Measurements from ENCODE around the gene NAPEPLD.
"Not testable (repeated sequence)": the region's sequence is repeated elsewhere in the genome, so short reads cannot be mapped to it uniquely, and the experiment has no call there.

Gene NAPEPLD

DNA sequence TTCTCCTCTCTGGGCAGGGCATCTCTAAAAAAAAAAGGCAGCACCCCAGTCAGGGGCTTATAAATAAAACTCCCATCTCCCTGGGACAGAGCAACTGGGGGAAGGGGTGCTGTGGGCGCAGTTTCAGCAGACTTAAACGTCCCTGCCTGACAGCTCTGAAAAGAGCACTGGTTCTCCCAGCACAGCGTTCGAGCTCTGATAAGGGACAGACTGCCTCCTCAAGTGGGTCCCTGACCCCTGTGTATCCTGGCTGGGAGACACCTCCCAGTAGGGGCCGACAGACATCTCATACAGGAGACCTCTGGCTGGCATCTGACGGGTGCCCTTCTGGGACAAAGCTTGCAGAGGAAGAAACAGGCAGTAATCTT, 42.2 kb downstream of the NAPEPLD start:
- not testable (repeated sequence) for DNase-seq (ENCODE audit: low spot score)

DNA sequence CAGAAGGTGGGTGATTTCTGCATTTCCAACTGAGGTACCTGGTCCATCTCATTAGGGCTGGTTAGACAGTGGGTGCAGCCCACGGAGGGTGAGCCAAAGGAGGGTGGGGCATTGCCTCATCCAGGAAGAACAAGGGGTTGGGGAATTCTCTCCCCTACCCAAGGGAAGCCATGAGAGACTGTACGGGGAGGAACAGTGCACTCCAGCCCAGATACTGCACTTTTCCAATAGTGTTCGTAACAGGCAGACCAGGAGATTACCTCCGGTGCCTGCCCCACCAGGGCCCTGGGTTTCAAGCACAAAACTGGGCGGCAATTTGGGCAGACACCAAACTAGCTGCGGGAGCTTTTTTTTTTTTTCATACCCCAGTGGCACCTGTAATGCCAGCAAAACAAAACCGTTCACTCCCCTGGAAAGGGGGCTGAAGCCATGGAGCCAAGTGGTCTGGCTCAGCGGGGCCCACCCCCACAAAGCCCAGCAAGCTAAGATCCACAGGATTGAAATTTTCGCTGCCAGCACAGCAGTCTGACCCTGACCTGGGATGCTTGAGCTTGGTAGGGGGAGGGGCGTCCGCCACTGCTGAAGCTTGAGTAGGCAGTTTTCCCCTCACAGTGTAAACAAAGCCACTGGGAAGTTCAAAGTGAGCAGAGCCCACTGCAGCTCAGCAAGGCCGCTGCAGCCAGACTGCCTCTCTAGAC, 42.7 kb downstream of the NAPEPLD start:
- DNase-seq (ENCODE audit: low spot score): no peak

DNA sequence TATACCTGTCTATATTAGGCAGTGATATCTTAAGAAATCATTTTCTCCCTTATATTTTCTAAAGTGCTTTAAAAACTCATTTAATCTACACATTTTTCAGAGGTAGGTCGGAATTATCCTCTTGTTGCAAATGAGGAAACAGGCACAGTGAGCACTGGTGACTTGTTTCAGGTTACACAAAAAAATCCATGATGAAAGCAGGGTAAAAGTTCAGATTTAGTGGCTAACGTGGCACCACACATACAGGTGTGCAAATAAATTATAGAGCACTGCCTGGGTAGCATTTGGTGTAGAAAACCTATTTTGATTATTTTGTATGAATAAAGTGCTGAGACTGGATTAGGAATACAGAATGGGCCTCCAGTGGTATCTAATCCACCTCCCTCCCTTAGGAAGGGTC, 47.4 kb downstream of the NAPEPLD start:
- no peak for DNase-seq (ENCODE audit: low spot score)

DNA sequence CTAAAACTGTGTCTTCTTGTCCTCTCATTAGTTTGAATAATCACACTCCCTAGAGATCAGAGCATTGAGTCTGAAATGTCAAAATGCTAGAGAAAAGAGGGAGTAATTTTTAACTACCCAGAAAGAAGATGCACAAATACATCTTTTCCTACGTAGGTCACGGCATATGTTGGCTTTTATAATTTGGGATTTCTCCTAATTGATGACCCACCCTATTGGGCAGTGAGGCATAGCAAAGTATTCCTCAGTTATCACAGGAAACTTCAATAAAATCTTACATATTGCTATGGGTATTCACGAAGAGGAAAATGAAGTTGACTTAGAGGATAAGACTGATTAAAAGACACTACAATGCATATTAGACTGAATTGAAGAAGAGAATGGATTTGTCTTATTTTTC, 48.6 kb downstream of the NAPEPLD start:
- DNase-seq (ENCODE audit: low spot score): no peak

DNA sequence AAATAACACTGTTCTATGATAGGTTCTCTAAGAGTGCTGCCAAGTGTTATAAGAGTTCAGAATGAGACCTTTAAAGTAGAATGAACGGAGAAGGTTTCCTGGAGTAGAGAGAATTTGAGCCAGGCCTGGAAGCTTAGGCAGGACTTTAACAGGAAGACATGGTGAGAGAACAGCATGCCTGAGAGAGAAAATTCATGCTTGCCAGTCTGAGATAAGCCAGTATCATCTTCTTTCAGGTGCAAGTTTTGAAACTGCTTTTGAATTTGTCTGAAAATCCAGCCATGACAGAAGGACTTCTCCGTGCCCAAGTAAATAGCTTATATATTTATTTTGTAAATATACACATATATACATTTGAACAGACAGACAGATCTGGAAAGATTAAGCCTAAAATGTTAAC, 51.9 kb downstream of the NAPEPLD start:
- DNase-seq (ENCODE audit: low spot score): no peak

DNA sequence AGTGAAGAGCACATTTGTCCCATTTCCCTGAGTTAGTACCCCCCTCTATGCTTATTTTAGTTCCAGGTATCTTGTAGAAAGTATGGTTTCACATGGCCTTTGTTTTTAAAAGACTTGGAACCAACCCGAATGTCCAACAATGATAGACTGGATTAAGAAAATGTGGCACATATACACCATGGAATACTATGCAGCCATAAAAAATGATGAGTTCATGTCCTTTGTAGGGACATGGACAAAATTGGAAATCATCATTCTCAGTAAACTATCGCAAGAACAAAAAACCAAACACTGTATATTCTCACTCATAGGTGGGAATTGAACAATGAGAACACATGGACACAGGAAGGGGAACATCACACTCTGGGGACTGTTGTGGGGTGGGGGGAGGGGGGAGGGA, 53.3 kb downstream of the NAPEPLD start:
- DNase-seq (ENCODE audit: low spot score): not testable (repeated sequence)

DNA sequence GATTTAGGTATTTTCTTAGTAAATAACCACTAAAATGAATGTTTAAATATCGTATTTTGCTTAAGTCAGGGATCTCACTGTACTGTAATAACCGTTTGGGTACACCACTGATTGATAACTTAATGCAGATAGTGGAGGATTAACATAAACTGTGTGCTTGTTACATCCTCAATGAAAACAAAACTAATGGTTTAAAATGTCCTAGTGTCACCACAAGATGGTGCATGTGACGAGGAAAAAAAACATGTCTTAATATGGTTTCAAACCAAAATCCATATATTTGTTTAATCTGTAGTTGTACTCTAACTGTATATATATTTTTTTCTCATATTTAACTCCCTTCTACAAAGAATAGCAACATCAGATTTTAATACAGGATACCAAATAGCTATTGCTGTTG, 54.8 kb downstream of the NAPEPLD start:
- peak; percentile 59 for DNase-seq (ENCODE audit: low spot score)

DNA sequence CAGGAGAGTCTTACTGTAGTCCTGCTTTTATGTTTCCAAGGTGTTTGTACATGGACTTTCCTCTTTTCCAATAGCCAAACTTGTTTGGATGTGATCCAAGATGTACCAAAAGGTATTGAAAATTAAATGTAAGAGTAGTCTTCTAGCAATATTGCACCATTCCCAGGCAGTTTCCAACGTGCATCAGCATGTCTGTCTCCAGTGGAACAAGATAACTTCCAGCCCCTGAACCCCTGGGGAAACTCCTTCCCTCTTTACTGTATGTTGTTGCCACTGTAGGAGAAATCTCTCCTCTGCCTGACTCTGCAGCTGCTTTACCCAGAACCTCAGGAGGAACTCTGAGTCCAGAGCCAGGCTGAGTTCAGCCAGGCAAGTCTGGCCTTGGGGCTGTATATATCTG, 55.5 kb downstream of the NAPEPLD start:
- no peak for DNase-seq (ENCODE audit: low spot score)

DNA sequence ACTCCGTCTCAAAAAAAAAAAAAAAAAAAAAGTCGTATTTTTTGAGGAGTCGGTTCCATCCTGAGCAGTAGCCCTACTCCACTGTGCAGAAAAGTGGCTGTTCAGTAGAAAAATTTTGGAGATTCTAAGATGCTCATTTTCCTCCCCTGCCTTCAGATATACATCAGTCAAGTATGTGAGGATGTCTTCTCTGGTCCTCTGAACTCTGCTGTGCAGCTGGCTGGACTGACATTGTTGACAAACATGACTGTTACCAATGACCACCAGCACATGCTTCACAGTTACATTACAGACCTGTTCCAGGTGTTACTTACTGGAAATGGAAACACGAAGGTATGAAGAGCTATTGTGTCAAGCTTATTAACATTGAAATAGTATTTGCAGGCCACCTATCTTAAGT, 56.6 kb downstream of the NAPEPLD start:
- DNase-seq (ENCODE audit: low spot score): not testable (repeated sequence)

DNA sequence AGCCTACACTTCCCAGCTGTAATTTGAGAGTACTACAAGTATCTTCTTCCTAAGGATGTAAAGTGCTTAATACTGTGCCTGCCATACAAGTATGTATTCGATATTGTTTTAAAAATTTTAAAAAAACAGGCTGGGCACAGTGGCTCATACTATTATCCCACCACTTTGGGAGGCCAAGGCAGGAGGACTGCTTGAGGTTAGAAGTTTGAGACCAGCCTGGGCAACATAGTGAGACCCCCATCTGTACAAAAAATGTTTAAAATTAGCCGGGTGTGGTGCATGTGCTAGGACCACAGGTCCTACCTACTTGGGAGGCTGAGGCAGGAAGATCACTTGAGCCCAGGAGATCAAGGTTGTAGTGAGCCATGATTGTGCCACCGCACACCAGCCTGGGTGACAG, 65.7 kb downstream of the NAPEPLD start:
- no peak for DNase-seq (ENCODE audit: low spot score)

DNA sequence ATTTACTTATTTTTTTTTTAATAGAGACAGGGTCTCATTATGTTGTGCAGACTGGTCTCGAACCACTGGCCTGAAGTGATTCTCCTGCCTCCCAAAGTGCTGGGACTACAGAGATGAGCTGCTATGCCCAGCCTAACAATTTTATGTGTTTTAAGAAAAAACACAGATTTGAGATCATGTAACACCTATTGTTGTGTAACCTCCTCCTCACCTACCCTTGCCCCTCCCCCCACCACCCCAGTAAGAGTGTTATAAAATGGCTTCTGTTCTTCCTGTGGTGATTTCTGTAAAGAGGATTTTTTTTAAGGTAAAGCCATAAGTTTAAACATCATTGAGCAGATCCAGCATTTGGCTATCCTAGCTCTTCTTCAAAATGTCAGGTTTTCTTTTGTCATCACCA, 66.4 kb downstream of the NAPEPLD start:
- DNase-seq (ENCODE audit: low spot score): no peak

DNA sequence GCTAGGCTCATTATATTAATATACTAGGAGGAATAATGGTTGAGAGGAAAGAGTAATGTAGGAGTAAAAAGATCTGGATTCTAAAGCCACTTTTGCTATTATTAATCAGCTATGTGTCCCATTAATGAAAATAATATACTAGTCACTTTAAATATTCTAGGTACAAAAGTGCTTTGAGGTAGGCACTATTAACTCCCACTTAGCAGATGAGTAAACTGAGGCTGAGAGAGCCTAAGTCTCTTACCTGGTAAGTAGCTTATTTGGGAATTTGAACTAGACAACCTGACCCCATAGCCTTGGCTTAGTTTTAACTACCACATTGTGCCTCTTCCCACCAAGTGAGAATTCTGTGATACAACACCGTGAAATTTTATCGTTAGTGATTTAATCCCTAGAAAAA, 68.0 kb downstream of the NAPEPLD start:
- DNase-seq (ENCODE audit: low spot score): no peak

DNA sequence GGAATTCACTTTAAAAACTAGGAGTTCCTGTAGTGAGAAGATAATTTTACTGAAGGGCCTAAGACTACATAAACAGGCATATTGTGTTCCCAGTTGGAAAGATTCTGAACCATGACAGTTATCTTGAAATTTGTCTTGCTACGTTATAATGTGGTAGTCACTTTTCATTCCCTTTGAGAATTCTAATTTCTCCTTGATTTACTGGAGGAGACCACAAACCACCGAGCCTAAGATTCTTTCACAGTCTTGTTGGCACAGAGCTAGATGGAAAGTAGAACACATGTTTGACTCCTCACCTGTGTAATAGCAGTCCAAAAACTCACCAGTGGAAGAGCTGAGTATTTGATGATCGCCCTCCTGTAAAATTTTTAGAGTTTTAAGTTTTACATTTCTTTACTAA, 69.1 kb downstream of the NAPEPLD start:
- no peak for DNase-seq (ENCODE audit: low spot score)

DNA sequence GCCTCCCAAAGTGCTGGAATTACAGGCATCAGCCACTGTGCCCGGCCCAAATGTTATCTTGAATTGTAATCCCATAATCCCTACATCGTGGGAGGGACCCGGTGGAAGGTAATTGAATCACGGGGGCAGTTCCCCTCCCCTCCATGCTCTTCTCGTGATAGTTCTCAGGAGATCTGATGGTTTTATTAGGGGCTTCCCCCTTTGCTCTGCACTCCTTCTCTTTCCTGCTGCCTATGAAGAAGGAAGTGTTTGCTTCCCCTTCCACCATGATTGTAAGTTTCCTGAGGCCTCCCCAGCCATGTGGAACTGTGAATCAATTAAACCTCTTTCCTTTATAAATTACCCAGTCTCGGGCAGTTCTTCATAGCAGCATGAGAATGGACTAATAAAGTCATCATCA, 70.7 kb downstream of the NAPEPLD start:
- DNase-seq (ENCODE audit: low spot score): not testable (repeated sequence)

DNA sequence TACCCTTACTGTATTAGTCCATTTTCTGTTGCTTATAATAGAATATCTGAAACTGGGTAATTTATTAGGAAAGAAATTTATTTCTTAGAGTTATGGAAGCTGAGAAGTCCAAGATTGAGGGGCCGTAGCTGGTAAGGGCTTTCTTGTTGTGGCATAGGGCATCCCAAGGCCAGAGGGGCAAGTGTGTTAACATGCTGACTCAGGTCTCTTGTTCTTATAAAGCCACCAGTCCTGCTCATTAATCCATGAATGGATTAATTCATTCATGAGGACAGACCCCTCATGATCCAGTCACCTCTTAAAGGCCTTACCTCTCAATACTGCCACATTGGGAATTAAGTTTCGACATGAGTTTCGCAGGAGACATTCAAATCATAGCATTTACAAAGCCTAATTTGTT, 71.6 kb downstream of the NAPEPLD start:
- no peak for DNase-seq (ENCODE audit: low spot score)

DNA sequence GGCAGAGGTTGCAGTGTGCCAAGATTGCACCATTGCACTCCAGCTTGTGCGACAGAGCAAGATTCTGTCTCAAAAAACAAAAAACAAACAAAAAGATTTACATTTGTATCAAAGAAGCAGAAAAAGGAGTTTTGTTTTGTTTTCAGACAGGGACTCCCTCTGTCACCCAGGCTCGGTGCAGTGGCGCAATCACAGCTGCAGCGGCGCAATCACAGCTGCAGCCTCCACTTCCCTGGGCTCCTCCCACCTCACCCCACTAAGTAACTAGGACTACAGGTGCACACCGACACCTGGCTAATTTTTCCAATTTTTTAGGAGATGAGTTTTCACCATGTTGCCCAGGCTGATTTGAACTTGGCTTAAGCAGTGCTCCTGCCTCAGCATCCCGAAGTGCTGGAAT, 72.1 kb downstream of the NAPEPLD start:
- peak; percentile 37 for DNase-seq (ENCODE audit: low spot score)

DNA sequence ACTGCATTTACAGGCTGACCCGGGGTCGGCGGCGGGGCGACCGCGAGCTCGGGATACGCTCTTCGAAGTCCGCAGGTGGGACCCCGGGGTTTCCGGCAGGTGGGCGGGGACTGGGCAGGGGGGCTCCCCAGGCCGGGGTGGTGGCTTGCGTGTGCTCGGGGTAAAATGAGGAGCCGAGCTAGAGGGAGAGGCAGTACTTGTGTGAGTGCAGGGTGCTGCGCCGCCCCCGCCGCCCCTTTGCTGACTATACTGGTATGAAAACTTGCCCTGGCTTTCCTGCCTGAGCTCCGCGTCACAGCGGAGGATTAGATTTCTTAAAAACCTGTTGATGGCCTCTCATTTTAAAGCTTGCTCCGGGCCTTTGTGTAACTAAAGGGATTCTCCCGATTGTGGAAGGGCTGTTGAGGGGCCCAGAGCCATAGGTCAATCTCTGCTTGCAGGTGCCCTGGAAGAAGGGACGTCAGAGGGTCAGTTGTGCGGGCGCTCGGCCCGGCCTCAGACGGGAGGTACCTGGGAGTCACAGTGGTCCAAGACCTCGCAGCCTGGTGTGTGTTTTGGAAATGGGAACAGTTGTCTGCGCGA, 73.5 kb downstream of the NAPEPLD start:
- peak; percentile 45 for DNase-seq (ENCODE audit: low spot score)

DNA sequence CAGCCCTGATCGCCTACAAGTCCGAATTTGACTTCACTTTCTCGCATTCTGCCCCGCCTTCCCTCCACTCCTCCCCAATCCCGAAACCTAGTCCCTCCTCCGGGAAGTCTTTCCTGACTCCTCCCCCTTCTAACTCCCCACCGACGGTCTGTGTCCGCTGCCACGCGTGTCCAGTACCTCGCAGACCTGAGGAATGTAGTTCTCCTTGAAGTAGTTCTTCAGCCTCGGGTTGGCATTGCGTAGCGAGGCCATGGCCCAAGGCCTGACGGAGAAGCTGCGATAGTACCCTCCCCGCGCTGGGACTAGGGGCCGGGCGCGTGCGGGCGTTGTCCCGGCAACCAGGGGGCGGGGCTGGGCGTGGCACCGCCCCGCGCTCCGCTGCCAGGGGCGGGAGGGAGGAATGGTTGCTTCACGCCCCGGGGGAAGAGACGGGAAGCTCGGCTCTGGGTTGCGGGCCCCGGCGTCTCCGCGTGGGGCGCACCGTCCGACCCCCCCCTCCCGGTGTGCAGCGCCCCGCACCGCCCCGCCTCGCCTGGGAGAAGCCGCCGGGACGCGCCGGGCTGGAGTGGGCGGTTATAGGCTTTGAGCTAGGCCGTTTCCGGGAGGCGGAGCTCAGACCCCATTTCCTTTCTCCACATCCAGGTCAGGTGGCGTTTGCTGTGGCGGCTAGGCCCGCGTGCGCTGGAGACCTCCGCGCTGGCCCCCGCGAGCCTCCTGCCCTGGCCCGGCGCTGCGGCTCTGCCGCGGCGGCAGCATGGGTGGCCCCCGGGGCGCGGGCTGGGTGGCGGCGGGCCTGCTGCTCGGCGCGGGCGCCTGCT, 74.2 kb downstream of the NAPEPLD start, which contains the start of the genes ARMC10 and FBXL13:
Gene ARMC10 (plus strand): TSS at position 622 of the 818 bp plus-strand sequence. CDS start 133 bp downstream, at position 755.
Gene FBXL13 (minus strand): TSS at position 278 of the 818 bp plus-strand sequence.
- DNase-seq (ENCODE audit: low spot score): peak; percentile 91

DNA sequence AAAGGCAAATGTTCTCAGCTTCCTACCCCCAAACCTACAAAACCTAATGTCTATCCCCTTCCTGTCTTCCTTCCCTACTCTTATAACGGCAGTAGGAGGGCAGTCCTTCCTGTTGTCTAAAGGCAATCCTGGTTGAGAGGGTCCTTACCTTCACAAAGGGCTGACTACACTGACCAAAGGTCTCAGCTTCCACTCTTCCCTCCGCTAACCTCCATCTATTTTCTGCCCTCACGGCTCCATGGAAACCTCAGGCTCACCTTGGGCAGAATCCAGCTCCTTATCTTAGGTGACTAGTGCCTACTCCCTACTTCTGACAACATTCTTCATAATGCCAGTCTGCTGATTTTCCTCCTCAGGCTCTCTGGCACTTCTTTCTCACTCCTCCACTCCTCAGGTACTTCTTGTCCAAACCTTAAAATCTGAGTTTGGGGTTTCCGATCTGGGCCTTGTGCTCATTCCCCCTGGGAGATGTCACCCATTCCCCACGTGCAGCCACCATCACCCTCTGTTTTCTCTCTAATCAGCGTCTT, 74.8 kb downstream of the NAPEPLD start:
- peak; percentile 15 for DNase-seq (ENCODE audit: low spot score)

DNA sequence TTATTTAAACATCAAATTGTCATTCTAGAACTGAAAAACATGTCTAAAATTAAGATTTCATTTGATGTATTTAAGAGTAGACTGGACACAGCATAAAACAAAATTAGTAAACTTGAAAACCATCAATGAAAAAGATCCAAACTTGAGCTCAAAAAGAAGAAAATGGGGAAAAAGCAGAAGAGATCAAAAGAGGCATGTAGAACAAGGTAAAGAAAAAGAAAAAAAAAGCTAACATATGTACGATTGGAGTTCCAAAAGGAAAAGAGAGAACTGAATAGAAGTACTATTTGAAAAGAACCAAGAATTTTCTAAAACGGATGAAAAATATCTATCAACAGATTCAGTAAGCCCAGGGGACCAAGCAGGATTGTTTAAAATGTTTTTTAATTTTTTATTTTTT, 77.9 kb downstream of the NAPEPLD start:
- no peak for DNase-seq (ENCODE audit: low spot score)

DNA sequence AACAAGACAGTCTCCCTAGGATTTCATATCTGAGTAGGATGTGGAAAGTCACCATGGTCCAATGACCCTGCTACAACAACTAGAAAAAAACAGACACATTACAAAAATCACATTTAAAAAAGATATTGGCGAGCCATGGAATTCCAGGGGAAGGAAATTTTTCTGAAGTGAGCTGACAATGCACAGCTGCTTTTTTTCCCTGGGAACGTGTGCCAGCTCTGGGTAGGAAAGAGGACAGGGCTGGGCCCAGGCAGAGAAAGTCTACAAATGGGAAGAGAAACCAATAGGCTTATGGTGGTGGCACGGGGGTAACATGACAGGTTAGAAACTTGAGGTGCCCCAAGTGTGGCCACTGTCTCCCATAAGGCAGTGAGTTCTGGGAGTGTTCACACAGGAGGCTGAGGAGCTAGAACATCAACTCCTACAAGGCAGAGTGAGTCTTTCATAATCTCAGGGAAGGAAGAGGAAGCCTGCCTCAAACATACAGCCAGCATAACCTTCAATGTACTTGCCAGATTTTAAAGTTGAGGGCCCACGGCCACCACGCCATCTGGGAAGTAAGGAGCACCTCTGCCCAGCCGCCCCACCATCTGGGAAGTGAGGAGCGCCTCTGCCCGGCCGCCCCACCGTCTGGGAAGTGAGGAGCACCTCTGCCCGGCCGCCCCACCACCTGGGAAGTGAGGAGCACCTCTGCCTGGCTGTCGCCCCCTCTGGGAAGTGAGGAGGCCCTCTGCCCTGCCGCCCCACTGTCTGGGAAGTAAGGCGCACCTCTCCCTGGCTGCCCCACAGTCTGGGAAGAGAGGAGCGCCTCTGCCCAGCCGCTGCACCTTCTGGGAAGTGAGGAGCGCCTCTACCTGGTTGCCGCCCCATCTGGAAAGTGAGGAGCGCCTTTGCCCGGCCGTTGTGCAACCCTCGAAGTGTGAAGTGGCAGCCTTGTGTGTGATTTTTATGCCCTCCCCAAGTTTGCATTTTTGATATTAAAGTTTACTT, 80.2 kb downstream of the NAPEPLD start:
- DNase-seq (ENCODE audit: low spot score): no peak

DNA sequence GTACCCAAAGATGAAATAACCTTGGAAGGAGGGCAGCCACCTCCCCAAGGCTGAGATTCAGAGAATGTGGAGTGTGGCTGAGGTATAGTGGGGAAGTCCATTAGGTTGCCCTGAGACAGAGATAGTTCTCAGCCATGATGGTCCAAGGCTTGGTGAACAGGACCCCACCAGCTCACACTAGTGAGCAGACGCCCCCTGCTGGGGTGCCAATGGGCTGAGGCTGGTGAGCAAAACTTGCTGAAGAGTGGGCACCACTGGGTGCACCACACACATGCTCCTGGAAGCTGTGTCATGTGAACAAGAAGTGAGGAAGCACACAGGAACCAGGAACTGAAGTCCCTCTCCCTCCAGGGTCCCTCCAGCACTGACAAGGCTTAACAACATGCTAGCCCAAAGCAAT, 83.2 kb downstream of the NAPEPLD start:
- no peak for DNase-seq (ENCODE audit: low spot score)

Measured in globus pallidus (tissue), 1 donor.